Bronchial epithelial cell (primary cell): ENCODE data around the gene GABRB3. TPM values are rescaled to one million over a fixed set of nuclear protein-coding genes. Genes with fewer than 3 reads are reported as not detected.

Experiments used
- DNase-seq: peaks from one replicate; pipeline ENCODE4 v3.0.0-alpha.2; 2010; ENCODE audit warnings: low read depth
- FAIRE-seq: peaks from 2 replicates; lab custom pipeline; 2011; peaks lifted over from hg19 to GRCh38; lab: Jason Lieb, UNC
- H3K27me3 ChIP-seq: 2 replicates; pipeline ENCODE4 v1.5.1; 2011; ENCODE audit warnings: low read length; ENCODE audit not compliant: control insufficient read depth, insufficient read depth
- H3K36me3 ChIP-seq: 2 replicates; pipeline ENCODE4 v1.5.1; 2011; ENCODE audit warnings: low read length; ENCODE audit not compliant: control insufficient read depth, insufficient read depth
- H3K4me3 ChIP-seq: 2 replicates; pipeline ENCODE4 v1.5.1; 2011; ENCODE audit warnings: mild to moderate bottlenecking, low read depth, low read length, control low read depth
- total RNA-seq: library from RNA; depleted of rRNA; stranded (reverse); fragments of >200 nt; gene quantifications from 2 replicates; pipeline ENCODE4 v1.2.1, GENCODE V29; 2014
- TF ChIP-seq, protein P1 (sequence below): IDR thresholded peaks from 2 replicates; pipeline ENCODE4 v1.5.1; 2011; ENCODE audit warnings: mild to moderate bottlenecking, moderate library complexity, low read length, control low read depth, inconsistent platforms; ENCODE audit not compliant: insufficient read depth, severe bottlenecking

Gene GABRB3
- total RNA-seq, 1 donor from 2014 or later = 1.1 TPM

DNA sequence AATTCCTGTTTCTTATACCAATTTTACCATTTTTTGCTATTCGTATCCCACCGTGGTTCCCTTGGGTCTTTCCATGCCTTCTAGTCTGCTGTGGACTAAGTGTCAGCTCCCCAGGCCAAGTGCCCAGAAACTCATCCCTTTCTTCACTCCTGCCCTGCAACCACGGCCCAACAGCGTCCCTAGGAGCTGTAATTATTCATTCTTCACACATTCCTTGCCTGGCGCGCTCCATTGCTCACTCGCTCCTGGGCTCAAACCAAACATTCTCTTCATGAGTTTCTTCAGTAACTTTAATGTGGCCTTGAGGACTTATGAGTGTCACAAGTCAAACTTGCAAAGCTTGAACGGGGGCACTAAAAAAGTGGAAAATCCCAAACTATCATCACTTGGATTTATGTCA, 15.7 kb downstream of the GABRB3 start:
- no peaks in the 10 kb centered on the region for H3K36me3 ChIP-seq
- no peaks in the 10 kb centered on the region for H3K27me3 ChIP-seq
- TF ChIP-seq, protein P1, sequence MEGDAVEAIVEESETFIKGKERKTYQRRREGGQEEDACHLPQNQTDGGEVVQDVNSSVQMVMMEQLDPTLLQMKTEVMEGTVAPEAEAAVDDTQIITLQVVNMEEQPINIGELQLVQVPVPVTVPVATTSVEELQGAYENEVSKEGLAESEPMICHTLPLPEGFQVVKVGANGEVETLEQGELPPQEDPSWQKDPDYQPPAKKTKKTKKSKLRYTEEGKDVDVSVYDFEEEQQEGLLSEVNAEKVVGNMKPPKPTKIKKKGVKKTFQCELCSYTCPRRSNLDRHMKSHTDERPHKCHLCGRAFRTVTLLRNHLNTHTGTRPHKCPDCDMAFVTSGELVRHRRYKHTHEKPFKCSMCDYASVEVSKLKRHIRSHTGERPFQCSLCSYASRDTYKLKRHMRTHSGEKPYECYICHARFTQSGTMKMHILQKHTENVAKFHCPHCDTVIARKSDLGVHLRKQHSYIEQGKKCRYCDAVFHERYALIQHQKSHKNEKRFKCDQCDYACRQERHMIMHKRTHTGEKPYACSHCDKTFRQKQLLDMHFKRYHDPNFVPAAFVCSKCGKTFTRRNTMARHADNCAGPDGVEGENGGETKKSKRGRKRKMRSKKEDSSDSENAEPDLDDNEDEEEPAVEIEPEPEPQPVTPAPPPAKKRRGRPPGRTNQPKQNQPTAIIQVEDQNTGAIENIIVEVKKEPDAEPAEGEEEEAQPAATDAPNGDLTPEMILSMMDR = no peak
- H3K4me3 ChIP-seq = no peak overlapping the region
- no peak for DNase-seq
- no peak for FAIRE-seq

DNA sequence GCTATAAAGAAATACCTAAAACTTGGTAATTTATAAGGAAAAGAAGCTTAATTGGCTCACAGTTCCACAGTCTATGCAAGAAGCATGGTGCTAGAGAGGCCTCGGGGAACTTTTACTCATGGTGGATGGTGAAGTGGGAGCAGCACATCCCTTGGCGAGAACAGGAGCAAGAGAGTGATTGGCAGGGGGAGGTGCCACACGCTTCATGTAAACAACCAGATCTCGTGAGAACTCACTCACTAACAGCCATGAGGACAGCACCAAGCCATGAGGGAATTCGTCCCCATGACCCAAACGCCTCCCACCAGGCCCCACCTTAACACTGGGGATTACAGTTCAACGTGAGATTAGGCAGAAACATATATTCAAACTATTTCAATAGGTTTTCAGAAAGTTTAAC, 28.0 kb downstream of the GABRB3 start:
- H3K27me3 ChIP-seq = no peaks in the 10 kb centered on the region
- FAIRE-seq (no peak), DNase-seq (no peak)
- no peak overlapping the region for H3K4me3 ChIP-seq
- no peaks in the 10 kb centered on the region for H3K36me3 ChIP-seq
- TF ChIP-seq, protein P1 = no peak

DNA sequence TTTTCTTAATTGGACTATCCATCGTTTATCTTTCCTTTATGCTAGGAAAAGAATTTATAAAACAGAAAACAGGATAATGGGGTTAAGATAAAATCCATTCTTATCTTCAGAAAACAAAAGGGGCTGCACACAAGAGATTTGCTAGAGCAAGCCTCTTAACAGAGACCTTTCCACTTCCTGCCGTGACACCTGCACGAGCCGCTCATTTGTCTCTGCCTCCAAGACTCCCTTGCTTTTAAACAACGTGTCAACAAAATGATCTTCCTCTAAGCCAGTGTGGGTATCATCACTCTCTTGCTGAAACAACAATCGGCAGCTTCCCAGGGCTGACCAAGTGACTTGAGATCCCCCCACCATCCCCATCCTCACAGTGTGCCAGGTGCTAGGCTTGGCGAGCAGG, 33.1 kb downstream of the GABRB3 start:
- no peak for DNase-seq
- FAIRE-seq = no peak
- TF ChIP-seq, protein P1 = no peak
- no peaks in the 10 kb centered on the region for H3K27me3 ChIP-seq
- H3K4me3 ChIP-seq = no peak overlapping the region
- H3K36me3 ChIP-seq = no peaks in the 10 kb centered on the region

DNA sequence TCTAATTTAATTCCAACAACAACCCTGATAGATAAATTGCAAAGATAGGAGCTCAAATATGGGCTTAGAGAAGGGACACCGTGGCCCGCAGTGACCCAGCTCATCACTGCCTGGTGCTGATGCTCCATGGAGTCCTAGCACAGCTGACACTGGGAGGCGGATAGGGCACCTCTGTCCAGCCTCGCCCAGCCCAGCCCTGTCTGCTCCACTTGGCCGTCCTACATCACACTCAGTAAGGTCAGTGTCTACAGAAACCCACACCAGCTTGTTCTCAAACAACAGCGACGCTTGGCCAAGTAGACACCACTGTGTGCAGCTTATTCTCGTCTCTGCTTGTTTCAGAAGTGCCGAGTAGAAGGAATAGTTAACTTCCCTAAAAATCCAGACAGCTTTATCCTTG, 33.9 kb downstream of the GABRB3 start:
- no peak for DNase-seq
- FAIRE-seq = no peak
- H3K4me3 ChIP-seq = no peak overlapping the region
- H3K36me3 ChIP-seq = no peaks in the 10 kb centered on the region
- TF ChIP-seq, protein P1 = no peak
- no peaks in the 10 kb centered on the region for H3K27me3 ChIP-seq

DNA sequence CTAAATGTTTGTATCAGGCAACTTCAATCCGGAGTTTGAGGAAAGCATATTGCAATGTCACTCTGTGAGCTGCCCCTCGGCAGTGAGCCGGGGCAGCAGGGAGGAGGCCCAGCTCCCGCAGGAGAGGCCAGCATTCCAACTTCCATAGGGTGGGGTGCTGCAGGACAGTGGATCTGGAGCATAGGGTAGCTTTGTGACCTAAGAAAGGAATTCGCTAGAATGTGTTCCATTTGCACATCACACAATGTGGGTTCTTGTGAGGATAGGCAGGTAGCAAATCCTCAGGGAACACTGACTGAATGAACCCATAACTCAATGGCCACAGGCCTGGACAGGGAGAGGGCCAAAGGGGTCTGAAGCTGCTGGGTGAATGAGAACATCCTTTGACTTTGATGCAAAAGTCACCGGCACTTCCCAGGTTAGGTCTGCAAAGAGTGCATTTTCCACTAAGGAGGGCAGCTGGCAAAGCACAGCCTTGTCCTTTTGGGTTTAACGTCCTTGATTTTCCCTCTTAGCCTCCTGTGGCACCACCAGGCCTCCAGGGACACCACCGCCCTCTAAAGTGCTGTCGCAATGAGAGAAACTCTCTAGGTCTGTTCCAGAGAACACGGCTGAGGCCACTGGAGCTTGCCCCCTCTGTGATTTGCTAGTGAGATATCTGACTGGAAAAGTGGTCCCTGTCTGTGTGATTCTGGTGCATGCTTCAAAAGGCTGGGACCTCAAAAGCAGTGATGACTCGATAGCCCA, 36.2 kb downstream of the GABRB3 start:
- FAIRE-seq (peak; percentile 40), DNase-seq (no peak)
- no peaks in the 10 kb centered on the region for H3K27me3 ChIP-seq
- TF ChIP-seq, protein P1 = no peak
- no peaks in the 10 kb centered on the region for H3K36me3 ChIP-seq
- H3K4me3 ChIP-seq = no peak overlapping the region

DNA sequence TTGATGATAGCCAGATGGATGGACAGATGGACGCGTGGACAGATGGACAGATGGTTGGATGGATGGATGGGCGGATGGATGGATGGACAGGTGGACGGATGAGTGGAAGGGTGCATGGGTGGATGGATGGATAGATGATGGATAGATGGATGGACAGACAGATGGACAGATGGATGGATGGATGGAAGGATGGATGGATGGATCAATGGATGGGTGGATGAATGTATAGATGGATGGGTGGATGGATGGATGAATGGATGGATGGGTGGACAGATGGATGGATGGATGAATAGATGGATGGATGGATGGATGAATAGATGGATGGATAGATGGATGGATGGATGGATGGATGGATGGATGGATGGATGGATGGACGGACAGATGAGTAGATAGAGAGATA, 40.9 kb downstream of the GABRB3 start:
- Histone ChIP-seq H3K27me3 (no peaks in the 10 kb centered on the region), H3K36me3 (no peaks in the 10 kb centered on the region), H3K4me3 (no peak overlapping the region)
- TF ChIP-seq, protein P1 = no peak
- FAIRE-seq (no peak), DNase-seq (no peak)
